Prostate gland (tissue), 2 donors: Measurements from ENCODE around the gene F2R. TPM values are rescaled to one million over a fixed set of nuclear protein-coding genes. Genes with fewer than 3 reads are reported as not detected.

Source experiments
- DNase-seq: peaks from one replicate; pipeline ENCODE4 v3.0.0-alpha.2; 2019; ENCODE audit warnings: low spot score
- H3K27ac ChIP-seq, 2 donors: fragments of 200-600 bp; sonication (generic); 2 replicates each; pipeline ENCODE4 v1.5.1; 2017 to 2019
- H3K27me3 ChIP-seq: fragments of 200-600 bp; sonication (generic); replicated peaks from 2 replicates; pipeline ENCODE4 v1.5.1; 2019; ENCODE audit not compliant: insufficient read depth
- H3K36me3 ChIP-seq, 2 donors: fragments of 200-600 bp; sonication (generic); 1 replicate in 1 of 2; 2 replicates in 1 of 2; pipeline versions ENCODE4 v1.5.1 to v1.8.1; 2017 to 2019
- H3K4me1 ChIP-seq: fragments of 200-600 bp; sonication (generic); replicated peaks from 2 replicates; pipeline ENCODE4 v1.5.1; 2019
- H3K4me3 ChIP-seq, 2 donors: fragments of 200-600 bp; sonication (generic); 2 replicates each; pipeline ENCODE4 v1.5.1; 2017 to 2019
- H3K9me3 ChIP-seq: fragments of 200-600 bp; sonication (generic); 2 replicates; pipeline ENCODE4 v1.5.1; 2017
- POLR2A ChIP-seq: fragments of 450-650 bp; IDR thresholded peaks from one replicate; pipeline ENCODE4 v1.6.1; 2016; ENCODE audit warnings: antibody characterized with exemption, mild to moderate bottlenecking
- POLR2AphosphoS5 ChIP-seq: sonication (generic); formaldehyde crosslinking; IDR thresholded peaks from one replicate; pipeline ENCODE4 v1.6.1; 2017; ENCODE audit warnings: antibody characterized with exemption
- WGBS: methylation state at CpG from one replicate; pipeline ENCODE4 v1.1.5; 2018; 5-methylcytosine and 5-hydroxymethylcytosine counted together
- intact Hi-C: fragments of 100-400 bp; cut with DNase I; formaldehyde crosslinking; loops from one replicate; pipeline ENCODE4 v1.14.2; 2022
- total RNA-seq, 2 donors: library from RNA; depleted of rRNA; stranded (reverse); fragments of >200 nt; gene quantifications; one replicate each; pipeline ENCODE4 v1.1.0, GENCODE V29; 2016
- TF ChIP-seq, protein P1 (sequence below), 4 experiments: fragments of 200-600 bp in 2 of 4; fragments of 450-650 bp in 2 of 4; sonication (generic) in 2 of 4; IDR thresholded peaks; 1 replicate in 3 of 4; 2 replicates in 1 of 4; pipeline ENCODE4 v1.5.1; 2016 to 2019; ENCODE audit warnings: antibody characterized with exemption in 4 of 4, mild to moderate bottlenecking in 2 of 4, moderate library complexity in 2 of 4

Gene F2R
- total RNA-seq, 2 donors from 2014 or later, result 4.1 to 22.3 TPM

- intact Hi-C loops, result no loop called here
- H3K9me3 ChIP-seq, result no peaks in the 10 kb centered on the region
- H3K27ac ChIP-seq, result no peak overlapping the region
- H3K4me3 ChIP-seq, result no peak overlapping the region
- no peaks in the 10 kb centered on the region for H3K27me3 ChIP-seq
- no peaks in the 10 kb centered on the region for H3K36me3 ChIP-seq
- DNase-seq, result no peak
- H3K4me1 ChIP-seq, result no peaks in the 10 kb centered on the region
- WGBS, result 92% methylated on average over 4 of the region's 4 CpGs
- TF ChIP-seq POLR2A (no peak), POLR2AphosphoS5 (no peak)
- TF ChIP-seq, protein P1, sequence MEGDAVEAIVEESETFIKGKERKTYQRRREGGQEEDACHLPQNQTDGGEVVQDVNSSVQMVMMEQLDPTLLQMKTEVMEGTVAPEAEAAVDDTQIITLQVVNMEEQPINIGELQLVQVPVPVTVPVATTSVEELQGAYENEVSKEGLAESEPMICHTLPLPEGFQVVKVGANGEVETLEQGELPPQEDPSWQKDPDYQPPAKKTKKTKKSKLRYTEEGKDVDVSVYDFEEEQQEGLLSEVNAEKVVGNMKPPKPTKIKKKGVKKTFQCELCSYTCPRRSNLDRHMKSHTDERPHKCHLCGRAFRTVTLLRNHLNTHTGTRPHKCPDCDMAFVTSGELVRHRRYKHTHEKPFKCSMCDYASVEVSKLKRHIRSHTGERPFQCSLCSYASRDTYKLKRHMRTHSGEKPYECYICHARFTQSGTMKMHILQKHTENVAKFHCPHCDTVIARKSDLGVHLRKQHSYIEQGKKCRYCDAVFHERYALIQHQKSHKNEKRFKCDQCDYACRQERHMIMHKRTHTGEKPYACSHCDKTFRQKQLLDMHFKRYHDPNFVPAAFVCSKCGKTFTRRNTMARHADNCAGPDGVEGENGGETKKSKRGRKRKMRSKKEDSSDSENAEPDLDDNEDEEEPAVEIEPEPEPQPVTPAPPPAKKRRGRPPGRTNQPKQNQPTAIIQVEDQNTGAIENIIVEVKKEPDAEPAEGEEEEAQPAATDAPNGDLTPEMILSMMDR (IDR thresholded peaks at IDR 0.05), result no peak
Observed at GRCh38 chr5:76724871-76725270, 8.9 kb downstream of the F2R start.

- Histone ChIP-seq H3K27me3 (no peaks in the 10 kb centered on the region), H3K4me1 (no peaks in the 10 kb centered on the region), H3K36me3 (no peaks in the 10 kb centered on the region), H3K4me3 (no peak overlapping the region), H3K27ac (no peak overlapping the region), H3K9me3 (no peaks in the 10 kb centered on the region)
- TF ChIP-seq POLR2A, result no peak
- TF ChIP-seq POLR2AphosphoS5, result no peak
- TF ChIP-seq, protein P1 (IDR thresholded peaks at IDR 0.05), result no peak
- DNase-seq, result no peak
- whole genome bisulfite sequencing, result 76% methylated on average over 4 of the region's 4 CpGs
- intact Hi-C loops, result no loop called here
Observed at GRCh38 chr5:76728965-76729364, 13.0 kb downstream of the F2R start.

- Histone ChIP-seq H3K4me1 (no peaks in the 10 kb centered on the region), H3K27ac (no peak overlapping the region), H3K36me3 (no peaks in the 10 kb centered on the region), H3K4me3 (no peak overlapping the region), H3K9me3 (no peaks in the 10 kb centered on the region), H3K27me3 (no peaks in the 10 kb centered on the region)
- TF ChIP-seq POLR2A (no peak), POLR2AphosphoS5 (no peak)
- TF ChIP-seq, protein P1 (IDR thresholded peaks at IDR 0.05), result no peak
- 94% methylated on average over 5 of the region's 5 CpGs for WGBS
- intact Hi-C loops, result no loop called here
- no peak for DNase-seq
Observed at GRCh38 chr5:76729373-76730290, 13.7 kb downstream of the F2R start.

- Histone ChIP-seq H3K36me3 (no peaks in the 10 kb centered on the region), H3K4me3 (no peak overlapping the region), H3K4me1 (no peaks in the 10 kb centered on the region), H3K27me3 (no peaks in the 10 kb centered on the region), H3K9me3 (no peaks in the 10 kb centered on the region), H3K27ac (no peak overlapping the region)
- 92% methylated on average over 15 of the region's 15 CpGs for WGBS
- intact Hi-C loops, result no loop called here
- DNase-seq, result no peak
- TF ChIP-seq POLR2AphosphoS5, result no peak
- no peak for TF ChIP-seq POLR2A
- TF ChIP-seq, protein P1 (IDR thresholded peaks at IDR 0.05), result no peak
Observed at GRCh38 chr5:76732405-76733048, 16.6 kb downstream of the F2R start.
